Adrenal gland (tissue), 5 donors: ENCODE results near the gene EML2.

Source experiments
- CTCF ChIP-seq, 6 experiments: fragments of 450-650 bp in 4 of 6; fragments of 200-600 bp in 2 of 6; sonication (generic) in 1 of 6; IDR thresholded peaks; 1 replicate in 5 of 6; 2 replicates in 1 of 6; pipeline versions ENCODE4 v1.5.1 to v1.8.0; 2016 to 2021; ENCODE audit warnings: antibody characterized with exemption in 6 of 6, mild to moderate bottlenecking in 2 of 6, moderate library complexity in 1 of 6
- POLR2A ChIP-seq, 2 donors: fragments of 450-650 bp; IDR thresholded peaks; one replicate each; pipeline ENCODE4 v1.6.1; 2017; ENCODE audit warnings: antibody characterized with exemption in 2 of 2, mild to moderate bottlenecking in 2 of 2, moderate library complexity in 1 of 2
- donor health status: DM: no; HTN: no; CAD: no.

- TF ChIP-seq CTCF (IDR thresholded peaks at IDR 0.05) = no peak
- TF ChIP-seq POLR2A (IDR thresholded peaks at IDR 0.05) = no peak
Measured at GRCh38 chr19:45592366-45592765, 46.8 kb downstream of the EML2 start.
